NCI-H345 (cell line): ENCODE data around the gene DMRTC2.

ENCODE experiments used
- DNase-seq: peaks from one replicate; lab custom pipeline; 2025; lab: John Stamatoyannopoulos, UW

DMRTC2 gene

DNA sequence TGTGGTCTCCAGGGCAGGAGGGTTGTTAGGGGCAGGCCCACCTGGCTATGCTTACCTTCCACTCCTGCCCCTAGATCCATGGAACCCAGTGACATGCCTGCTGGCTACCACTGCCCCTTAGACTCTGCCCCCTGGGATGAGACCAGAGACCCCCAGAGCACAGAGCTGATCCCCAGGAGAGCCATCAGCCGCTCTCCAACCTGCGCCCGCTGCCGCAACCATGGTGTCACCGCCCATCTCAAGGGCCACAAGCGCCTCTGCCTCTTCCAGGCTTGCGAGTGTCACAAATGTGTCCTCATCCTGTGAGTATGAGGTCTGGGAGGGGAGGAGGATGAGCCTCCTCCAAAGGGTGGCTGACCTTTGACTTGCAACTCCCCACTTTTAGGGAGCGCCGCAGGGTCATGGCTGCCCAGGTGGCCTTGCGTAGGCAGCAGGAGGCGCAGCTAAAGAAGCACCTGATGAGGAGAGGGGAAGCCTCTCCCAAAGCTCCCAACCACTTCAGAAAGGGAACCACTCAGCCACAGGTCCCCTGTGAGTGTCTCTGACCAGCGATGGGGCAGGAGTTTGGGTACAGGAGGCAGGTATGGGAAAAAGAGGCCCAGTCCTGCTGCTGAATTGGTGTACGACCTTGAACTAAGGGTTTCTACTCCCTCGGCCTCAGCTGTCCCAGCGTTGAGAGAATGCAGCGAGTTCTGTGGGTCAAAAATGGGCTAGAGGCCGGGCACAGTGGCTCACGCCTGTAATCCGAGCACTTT is 2.7 kb downstream of the DMRTC2 start:
- DNase-seq, result no peak

DNA sequence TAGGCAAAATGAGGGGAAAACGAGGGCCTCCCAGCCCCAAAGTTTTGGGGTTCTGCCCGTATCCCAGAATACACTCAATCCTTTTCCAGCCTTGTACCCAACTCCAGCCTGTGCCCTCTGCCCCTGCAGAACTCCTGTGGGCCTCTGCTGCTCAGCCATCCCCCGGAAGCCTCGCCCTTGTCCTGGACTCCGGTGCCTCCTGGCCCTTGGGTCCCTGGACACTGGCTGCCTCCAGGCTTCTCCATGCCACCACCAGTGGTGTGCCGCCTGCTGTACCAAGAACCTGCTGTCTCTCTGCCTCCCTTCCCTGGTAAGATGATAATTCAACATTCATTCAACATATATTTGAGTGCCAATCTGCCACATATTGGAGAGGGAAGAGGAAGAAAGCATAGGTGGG is 3.8 kb downstream of the DMRTC2 start:
- no peak for DNase-seq

DNA sequence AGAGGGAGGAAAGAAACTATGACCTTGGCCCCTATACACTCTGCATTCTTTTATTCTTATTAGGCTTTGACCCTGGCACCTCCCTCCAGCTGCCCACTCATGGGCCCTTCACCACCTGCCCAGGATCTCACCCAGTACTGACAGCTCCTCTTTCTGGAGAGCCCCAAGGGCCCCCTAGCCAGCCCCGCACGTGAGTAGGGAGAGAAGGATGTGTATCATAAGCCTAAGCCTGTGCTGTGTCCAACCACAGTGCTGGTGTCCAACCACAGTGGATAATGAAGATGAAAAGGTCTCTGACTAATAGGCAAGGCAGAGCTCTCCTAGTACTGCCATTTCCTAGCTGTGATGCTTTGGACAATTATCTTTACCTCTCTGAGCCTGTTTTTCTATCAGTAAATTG is 4.2 kb downstream of the DMRTC2 start:
- DNase-seq, result no peak

DNA sequence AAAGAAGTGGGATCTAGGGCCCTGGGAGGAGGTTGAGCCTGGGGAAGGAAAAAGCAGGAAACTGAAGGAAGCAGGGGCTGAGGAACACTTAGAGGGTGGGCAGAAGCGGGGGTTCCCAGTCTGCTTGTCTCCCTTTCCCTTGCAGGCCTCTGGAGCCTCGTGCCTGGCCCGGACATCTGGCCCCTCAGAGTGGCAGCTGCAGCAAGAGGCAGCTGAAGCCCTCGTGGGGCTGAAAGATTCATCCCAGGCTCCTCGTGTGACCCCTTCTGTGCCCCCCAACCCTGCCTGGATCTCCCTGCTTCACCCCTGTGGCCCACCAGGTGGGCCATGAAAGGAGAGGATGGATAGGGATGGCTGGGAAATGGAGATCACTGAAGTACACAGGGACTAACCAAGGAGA is 5.5 kb downstream of the DMRTC2 start:
- DNase-seq, result no peak

DNA sequence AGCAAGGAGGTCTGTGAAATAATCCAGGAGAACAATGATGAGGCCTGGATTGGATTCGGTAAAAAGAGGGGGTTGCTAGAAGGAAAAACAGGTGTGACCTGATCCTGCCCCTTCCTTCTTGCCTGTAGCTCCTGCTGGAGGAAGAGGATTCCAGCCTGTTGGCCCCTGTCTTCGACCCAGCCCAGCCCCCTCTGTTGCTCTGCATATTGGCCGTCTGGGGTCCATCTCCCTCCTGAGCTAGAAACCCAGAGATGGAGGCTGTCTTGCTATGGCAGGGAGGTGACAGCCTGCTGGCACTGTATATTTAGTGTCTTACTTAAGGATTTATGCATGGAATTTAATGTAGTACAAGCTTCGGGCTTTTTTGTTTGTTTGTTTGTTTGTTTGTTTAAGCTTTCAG is 6.6 kb downstream of the DMRTC2 start:
- no peak for DNase-seq

DNA sequence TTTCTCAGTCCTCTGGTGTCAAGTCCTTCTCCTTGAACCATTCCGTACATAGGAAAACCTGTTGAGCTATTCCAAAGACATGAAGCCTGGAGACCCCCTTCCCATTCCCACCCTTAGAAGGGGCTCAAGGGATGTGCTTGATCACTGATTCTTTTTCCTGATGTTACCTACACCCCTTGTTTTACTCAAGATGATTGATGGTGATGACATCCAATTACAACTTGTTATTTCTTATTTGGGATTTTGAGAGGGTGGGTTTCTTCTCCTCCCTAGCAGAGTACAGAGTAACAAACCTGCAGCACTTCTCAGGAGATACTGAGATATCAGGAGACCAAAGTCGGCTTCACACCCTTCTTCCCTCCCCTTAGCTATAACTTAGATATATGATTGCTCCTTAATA is 8.5 kb downstream of the DMRTC2 start:
- DNase-seq, result no peak

DNA sequence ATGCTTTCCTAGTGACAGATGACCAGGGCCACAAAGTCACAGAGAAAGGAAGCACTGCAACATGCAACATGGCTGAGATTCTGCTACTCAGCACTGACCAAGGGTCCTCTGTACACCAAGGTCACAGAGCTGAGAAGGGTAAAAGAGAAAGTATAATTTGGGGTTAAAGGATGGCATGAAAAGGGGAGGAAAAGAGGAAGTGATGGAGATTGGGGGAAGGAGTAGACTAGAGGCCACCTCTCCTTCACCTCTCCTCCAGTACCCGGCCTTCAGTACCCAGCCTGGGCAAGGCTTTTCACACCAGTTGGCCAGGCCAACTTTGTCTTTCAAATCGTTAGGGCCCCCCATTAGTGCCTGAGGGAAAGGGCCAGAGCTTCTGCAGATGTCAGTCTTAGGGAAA is 8.9 kb downstream of the DMRTC2 start:
- DNase-seq, result no peak

DNA sequence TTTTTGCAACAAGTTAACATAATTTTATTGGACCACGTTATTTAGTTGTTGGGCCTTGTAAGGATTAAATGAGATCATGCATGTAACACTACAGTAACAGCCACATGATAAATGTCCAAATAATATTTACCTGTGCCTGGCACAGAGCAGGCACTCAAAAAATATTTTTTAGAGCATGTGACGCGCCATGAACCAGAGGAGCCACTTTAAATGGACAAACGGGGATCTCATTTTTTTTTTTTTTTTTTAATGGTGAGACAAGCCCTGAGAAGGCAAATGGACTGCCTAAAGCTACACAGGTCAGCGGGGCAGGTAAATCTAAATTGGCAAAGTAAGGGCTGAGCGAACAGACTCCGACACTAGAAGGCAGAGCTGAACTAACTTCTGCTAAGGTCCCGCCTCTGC is 14.4 kb downstream of the DMRTC2 start:
- no peak for DNase-seq

DNA sequence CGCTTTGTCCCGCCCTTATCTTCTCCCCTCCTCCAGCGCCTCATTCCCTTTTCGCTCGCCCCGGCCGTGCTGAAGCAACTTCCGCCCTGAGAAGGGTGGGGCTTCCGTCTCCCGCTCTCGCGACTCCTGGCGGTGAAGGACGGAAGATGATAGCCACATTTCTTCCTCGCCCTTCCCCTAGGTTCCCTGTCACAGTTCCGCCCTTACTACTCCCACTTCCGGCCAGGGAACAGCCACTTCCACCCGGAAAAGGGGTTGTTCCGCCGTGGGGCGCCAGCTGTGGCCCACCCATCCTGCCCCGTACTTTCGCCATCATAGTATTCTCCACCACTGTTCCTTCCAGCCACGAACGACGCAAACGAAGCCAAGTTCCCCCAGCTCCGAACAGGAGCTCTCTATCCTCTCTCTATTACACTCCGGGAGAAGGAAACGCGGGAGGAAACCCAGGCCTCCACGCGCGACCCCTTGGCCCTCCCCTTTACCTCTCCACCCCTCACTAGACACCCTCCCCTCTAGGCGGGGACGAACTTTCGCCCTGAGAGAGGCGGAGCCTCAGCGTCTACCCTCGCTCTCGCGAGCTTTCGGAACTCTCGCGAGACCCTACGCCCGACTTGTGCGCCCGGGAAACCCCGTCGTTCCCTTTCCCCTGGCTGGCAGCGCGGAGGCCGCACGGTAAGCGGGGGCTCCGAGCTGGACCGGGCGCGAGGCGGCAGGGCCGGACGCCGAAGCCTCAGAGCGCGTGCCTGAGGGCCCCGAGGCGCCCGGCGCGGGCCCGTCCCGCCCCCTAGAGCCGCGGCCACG is 15.0 kb downstream of the DMRTC2 start, which contains the start of gene RPS19:
RPS19 (plus strand) TSS at position 638 of the 801 bp plus-strand sequence. CDS start 520 bp downstream, outside the sequence.
- DNase-seq, result peak; percentile 96

DNA sequence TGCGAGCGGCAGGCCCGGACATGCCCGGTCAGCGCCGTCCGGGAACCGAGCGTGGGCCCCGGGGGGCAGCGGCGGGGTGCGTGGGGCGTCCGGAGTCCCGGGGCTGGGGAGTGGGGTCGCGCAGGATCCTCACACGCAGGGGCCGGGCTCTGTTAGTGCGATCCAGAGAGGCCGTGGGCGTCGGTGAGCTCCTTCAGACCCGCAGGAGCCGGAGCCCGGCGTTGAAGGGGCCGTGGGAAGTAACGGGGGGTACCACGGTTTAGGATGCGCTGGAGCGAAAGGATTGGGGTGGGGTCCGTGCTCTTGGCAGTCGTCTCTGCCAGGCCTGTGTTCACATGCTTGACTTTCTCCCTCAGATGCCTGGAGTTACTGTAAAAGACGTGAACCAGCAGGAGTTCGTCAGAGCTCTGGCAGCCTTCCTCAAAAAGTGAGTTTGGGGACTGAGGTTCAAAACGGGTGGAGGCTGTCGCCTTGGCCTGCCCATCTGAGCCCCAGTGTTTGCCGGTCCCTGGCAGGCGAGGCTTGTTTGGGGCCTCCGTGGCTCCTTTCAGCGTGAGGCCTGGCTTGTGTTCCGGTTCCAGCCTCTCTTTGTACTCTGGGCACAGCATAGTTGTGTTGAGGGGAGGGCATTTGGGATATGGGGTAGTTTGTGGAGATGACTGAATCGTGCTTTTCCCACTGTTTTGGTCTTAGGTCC is 15.7 kb downstream of the DMRTC2 start:
- DNase-seq, result no peak

DNA sequence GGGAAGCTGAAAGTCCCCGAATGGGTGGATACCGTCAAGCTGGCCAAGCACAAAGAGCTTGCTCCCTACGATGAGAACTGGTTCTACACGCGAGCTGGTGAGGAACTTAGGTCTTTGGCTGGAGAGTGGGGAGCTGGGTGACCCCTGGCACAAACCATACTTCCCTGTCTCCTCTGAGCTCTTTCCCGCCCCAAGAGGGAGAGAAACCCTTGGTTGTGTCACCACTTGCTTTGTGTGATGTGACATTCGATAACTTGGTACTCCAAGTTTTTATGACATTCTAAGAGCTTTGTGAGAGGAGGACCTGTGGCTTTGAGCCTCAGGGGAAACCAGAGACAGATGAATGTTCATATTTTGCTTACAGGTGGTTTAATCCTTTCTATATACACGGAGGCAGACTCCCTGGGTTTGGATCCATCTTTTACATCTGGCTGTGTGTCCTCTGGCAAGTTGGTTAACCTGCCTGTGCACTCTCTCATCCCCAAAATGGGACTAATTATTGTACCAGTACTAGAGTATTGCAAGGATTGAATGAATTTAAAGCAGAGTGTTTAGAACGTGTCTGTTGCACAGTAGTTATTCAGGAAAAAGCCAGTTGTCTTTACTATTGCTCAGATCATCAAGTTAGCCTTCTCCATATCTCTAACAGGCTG is 16.4 kb downstream of the DMRTC2 start:
- no peak for DNase-seq

DNA sequence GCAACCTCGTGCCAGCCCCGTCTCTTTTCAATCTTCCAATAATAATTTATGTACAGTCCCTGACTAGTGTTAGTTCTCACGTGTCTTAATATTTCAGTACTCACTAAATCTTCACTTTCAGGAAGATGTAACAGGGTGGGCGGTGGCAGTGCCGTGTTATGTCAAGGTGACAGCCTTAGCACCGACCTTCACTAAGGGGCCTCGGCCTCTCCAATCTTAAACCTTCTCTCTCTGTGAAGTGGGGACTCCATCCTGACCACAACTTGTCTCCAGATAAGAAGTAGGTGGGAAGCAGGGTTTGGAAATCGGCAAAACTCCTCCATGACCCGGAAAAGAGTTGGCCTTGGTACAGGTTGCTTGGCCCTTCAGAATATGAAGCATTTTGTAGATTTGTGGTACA is 17.0 kb downstream of the DMRTC2 start:
- DNase-seq, result no peak

DNA sequence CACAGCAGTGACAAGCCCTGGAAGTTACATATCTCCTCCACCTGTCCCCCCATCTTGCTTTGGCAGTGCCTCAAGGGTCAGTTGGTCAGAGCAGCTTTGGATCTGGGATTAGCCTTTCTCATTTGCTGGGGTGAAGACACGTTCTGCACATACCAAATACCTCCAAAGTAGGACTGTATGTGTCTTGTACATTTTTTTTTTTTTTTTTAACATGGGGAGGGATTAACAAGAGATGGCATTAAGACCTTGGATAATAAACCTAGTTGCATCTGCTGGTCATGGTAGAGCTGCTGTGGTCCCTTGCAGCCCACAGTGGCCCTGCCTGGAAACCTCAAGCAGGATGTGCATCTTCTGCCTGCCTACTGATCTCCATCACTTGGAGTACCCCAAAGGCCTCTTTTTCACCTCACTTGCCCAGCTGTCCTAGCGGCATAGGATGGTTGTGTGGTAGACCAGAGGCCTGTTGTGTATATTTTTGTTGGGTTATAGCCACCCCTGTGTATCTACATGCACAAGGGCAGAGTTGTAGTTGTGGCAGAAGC is 17.7 kb downstream of the DMRTC2 start:
- DNase-seq, result no peak

DNA sequence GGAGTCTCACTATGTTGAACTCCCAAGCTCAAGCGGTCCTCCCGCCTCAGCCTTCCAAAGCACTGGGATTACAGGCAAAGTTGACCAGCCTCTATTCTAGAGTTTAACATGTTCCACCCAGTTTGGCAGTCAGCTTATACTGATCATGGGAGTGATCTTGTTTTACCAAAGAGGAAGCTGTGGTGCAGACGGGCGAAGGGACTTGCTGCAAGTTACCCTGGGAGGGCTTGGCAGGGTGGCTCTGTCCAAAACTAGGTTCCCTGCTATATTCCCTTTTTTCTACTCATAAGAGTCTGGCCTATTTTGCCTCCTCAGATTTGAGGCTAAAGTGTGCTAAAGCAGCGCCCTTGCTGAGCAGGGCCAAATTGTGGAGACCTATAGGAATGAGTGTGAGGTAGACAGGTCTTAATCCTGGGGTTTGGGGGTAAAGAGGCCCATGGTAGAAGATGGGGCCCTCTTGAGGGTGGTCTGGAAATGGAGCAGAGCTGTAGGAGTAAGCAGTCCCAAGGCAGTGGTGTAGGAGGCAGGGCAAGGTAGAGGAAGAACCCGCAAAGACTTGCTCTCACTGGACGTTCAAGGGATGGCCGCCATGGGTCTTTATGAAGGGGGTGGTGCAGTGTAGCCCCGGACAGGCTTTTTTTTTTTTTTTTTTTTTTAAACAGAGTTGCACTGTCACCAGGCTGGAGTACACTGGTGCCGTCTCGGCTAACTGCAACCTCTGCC is 18.5 kb downstream of the DMRTC2 start:
- no peak for DNase-seq

DNA sequence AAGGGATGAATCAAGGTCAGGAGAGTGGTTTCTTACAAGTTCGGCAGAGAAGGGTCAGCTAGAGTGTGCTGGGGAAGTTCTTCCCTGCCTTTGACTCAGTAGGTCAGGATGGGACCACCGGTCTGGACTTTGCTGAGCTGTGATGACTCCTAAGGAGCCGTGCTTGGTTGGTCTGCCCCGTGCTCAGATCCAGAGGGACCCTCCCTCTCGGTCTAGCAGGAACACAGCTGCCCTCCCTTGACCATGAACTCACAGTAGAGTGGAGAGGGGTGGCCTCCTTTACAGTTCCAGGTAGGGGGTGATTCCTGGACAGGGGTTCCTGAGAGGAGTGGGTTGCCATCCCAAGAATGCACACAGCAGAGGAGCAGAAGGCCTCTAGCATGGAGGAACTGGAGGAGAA is 19.5 kb downstream of the DMRTC2 start:
- DNase-seq, result no peak

DNA sequence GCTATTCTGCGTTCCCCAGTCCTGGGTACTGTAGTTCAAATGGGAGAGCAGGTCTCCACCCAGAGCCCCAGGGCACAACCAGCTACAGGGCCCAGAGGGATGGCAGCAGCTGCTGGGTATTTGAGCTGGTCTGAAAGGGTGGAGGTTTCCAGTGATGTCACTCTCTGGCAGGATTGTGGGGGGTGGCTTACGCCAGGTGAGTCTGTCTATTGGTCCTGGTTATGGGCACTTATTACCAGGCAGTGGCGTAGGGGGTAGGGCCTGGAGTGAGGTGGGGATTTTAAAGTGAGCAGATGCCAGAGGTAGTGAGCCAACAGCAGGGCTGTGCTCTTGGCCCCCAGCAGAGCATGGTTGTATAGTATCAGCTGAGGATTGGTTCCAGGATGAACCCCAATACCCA is 21.4 kb downstream of the DMRTC2 start:
- DNase-seq, result no peak

DNA sequence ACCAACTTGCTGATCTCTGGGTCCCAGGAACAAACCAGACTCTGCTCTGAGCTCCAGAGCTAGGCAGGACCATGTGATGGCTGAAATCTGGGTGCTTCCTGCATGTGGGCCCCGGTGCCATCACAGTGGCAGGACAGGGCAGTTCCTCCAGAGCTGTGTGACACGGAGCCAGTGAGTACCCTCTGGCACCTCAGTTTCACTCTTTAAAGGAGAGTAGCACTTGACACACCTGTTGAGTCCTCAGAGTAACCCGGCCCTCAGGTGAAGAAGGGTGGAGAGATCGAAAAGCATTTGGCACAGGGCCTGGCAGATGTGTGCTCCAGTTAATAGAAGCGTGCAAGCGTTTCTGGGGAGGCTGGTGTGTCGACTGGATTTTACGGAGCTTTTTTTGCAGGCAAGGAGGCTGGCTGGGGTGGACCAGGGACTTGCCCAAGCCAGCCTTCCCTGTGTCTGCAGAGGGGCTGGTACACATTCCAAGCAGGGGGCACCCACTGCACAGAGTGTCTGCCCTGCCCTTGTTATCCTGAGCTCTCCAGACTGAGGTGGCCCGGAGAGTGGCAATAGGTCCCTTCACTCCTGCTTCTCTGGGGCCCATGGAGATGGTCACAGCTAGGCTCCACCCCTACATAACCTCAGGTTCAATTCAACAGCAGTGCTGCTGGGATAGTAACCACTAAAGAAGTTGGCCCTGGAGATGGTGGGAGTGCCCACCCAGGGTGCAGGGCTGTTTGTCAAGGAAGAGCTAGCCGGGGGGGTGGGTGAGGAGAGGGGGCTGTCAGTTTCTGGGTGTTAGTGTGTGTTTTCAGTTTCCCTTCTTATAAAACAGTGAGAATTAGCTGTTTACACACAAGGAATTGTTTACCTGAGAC is 23.5 kb downstream of the DMRTC2 start:
- DNase-seq, result peak; percentile 22

DNA sequence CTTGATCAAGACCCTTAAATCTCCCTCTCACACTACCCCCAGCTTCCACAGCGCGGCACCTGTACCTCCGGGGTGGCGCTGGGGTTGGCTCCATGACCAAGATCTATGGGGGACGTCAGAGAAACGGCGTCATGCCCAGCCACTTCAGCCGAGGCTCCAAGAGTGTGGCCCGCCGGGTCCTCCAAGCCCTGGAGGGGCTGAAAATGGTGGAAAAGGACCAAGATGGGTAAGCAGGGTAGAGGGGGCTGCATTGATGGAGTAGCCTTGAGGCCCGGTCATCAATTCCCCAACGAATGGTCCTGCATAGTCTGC is 24.1 kb downstream of the DMRTC2 start:
- no peak for DNase-seq

DNA sequence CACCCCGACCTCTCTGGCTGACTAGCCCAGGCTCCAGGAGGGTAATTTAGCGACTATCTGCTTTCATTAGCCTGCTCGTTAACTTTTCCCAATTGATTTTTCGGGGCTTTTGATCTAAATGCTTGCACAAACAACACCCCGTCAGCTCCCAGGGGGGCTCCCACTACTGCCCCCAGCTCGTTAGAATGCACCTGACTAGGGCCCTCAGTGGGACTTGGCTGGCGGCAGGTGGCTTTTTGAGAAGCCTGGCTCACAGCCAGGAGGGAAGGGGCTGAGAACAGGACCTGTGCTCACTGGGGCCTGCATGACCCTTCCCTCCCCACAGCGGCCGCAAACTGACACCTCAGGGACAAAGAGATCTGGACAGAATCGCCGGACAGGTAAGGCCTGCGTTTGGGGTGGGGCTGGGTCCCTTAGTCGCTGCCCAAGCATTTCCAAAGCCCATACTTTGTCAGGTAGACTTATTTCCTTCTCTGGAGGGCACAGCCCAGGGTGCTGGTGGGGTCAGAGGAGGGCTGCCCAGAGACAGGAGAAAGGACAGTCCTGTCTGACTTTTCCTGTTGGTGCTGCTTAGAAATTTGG is 24.6 kb downstream of the DMRTC2 start:
- no peak for DNase-seq

DNA sequence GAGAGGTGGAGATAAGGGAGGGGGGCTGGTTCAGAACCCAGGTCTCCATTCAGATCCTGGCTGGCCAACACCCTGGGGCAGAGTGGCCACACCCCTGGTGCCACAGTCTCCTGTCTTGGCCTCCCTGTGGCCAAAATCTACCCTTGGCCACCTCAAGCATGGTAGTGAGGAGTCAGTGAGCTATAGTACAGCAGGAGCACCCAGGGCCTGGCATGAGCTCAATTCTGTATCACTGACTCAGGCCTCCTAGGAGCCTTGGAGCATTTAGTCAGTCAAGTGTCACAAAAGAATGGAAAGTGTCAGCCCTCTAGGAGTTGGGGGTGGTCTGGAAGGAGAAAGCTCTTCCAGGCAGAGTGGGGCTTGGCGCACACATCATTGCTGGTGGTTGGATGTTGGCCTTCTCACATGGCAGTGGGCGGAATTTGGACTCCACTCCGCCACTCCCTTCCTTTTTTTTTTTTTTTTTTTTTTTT is 25.6 kb downstream of the DMRTC2 start:
- DNase-seq, result no peak
